Calu3 (cell line): ENCODE measurements around the gene PLEKHJ1. TPM values are rescaled to one million over a fixed set of nuclear protein-coding genes. Genes with fewer than 3 reads are reported as not detected.

ENCODE experiments used
- BruUV-seq: library from RNA; stranded (reverse); fragments of 400-500 nt; replicated peaks from 2 replicates; lab custom pipeline; 2021; lab: Mats Ljungman, UMichigan
- CTCF ChIA-PET: fragments of 300-600 bp; sonication (Branson Sonifier 250); formaldehyde crosslinking; loops from one replicate; lab custom pipeline; 2022; ENCODE audit warnings: antibody characterized with exemption; lab: Charles Lee
- DNase-seq: peaks from one replicate; pipeline ENCODE4 v3.0.0; 2022
- H3K27ac Mint-ChIP-seq: one replicate; pipeline ENCODE4 v1.8.0; 2022; ENCODE audit warnings: mixed read lengths; ENCODE audit not compliant: unreplicated experiment
- H3K27me3 Mint-ChIP-seq: one replicate; pipeline ENCODE4 v1.8.0; 2022; ENCODE audit warnings: mixed read lengths; ENCODE audit not compliant: unreplicated experiment
- H3K36me3 Mint-ChIP-seq: one replicate; pipeline ENCODE4 v1.8.0; 2022; ENCODE audit warnings: mild to moderate bottlenecking, moderate library complexity, mixed read lengths; ENCODE audit not compliant: insufficient read depth, unreplicated experiment
- H3K4me1 Mint-ChIP-seq: one replicate; pipeline ENCODE4 v1.8.0; 2022; ENCODE audit warnings: mild to moderate bottlenecking, low read depth, mixed read lengths; ENCODE audit not compliant: unreplicated experiment
- H3K4me3 Mint-ChIP-seq: one replicate; pipeline ENCODE4 v1.8.0; 2022; ENCODE audit warnings: mild to moderate bottlenecking, low read depth, moderate library complexity, mixed read lengths; ENCODE audit not compliant: unreplicated experiment
- H3K9me3 Mint-ChIP-seq: one replicate; pipeline ENCODE4 v1.8.0; 2022; ENCODE audit warnings: low read depth, mixed read lengths; ENCODE audit not compliant: unreplicated experiment
- intact Hi-C: fragments of 100-400 bp; cut with micrococcal nuclease; formaldehyde crosslinking; loops from one replicate; pipeline ENCODE4 v1.10.0; 2022; ENCODE audit not compliant: unreplicated experiment
- total RNA-seq: library from RNA; stranded (reverse); gene quantifications from 2 replicates; pipeline ENCODE4 v1.2.3, GENCODE V29; 2022
- TF ChIP-seq, protein P1 (sequence below): fragments of 200-600 bp; IDR thresholded peaks from one replicate; pipeline ENCODE4 v1.8.0; 2022; ENCODE audit warnings: antibody characterized with exemption; ENCODE audit not compliant: unreplicated experiment

PLEKHJ1 gene
- total RNA-seq, 1 experiment from 2014 or later = 38.7 TPM

DNA sequence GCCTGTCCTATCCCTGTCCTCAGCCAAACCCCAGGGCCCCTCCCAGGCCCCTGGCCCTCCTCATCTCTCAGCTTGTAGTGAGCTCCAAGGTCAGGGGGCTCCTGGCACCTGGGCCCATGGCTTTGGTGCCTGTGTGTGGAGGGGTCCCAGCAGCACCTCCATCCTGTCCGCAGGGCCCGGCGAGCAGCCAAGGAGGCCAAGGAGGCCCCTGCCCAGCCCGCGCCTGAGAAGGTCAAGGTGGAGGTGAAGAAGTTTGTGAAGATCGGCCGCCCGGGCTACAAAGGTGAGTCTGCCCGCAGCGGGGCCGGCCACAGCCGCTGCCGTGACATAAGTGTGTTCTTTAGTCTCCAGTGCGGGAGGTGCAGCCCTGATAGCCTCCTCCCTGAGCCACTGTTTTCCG lies 9.1 kb upstream of the PLEKHJ1 start:
- no peak overlapping the region for H3K27ac Mint-ChIP-seq
- H3K36me3 Mint-ChIP-seq = peaks cover 25% of the 10 kb centered on the region
- no peaks in the 10 kb centered on the region for H3K9me3 Mint-ChIP-seq
- no peaks in the 10 kb centered on the region for H3K27me3 Mint-ChIP-seq
- peaks cover 15% of the 10 kb centered on the region for H3K4me1 Mint-ChIP-seq
- CTCF ChIA-PET = no interaction called here
- intact Hi-C loops = no loop called here
- TF ChIP-seq, protein P1, sequence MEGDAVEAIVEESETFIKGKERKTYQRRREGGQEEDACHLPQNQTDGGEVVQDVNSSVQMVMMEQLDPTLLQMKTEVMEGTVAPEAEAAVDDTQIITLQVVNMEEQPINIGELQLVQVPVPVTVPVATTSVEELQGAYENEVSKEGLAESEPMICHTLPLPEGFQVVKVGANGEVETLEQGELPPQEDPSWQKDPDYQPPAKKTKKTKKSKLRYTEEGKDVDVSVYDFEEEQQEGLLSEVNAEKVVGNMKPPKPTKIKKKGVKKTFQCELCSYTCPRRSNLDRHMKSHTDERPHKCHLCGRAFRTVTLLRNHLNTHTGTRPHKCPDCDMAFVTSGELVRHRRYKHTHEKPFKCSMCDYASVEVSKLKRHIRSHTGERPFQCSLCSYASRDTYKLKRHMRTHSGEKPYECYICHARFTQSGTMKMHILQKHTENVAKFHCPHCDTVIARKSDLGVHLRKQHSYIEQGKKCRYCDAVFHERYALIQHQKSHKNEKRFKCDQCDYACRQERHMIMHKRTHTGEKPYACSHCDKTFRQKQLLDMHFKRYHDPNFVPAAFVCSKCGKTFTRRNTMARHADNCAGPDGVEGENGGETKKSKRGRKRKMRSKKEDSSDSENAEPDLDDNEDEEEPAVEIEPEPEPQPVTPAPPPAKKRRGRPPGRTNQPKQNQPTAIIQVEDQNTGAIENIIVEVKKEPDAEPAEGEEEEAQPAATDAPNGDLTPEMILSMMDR = no peak
- BruUV-seq = no TSS peak
- DNase-seq = no peak
- no peak overlapping the region for H3K4me3 Mint-ChIP-seq

DNA sequence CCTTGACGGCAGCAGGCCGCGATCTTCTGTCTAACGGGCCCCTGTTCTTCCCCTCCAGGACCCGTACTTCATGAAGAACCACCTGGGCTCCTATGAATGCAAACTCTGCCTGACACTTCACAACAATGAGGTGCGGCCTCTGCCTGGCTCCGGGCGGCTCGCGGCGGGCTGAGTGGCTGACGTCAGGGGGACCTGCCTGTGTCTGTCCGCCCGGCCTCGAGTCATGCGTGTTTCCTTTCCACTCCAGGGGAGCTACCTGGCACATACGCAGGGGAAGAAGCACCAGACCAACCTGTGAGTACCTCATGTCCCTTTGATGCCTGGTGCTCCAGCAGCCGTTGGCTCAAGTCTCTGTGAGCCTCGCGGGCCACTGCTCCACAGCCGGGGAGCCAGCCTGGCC lies 8.4 kb upstream of the PLEKHJ1 start:
- Mint-ChIP-seq H3K9me3 (no peaks in the 10 kb centered on the region), H3K27ac (no peak overlapping the region), H3K4me1 (peaks cover 23% of the 10 kb centered on the region), H3K4me3 (no peak overlapping the region), H3K36me3 (peaks cover 26% of the 10 kb centered on the region), H3K27me3 (no peaks in the 10 kb centered on the region)
- CTCF ChIA-PET = no interaction called here
- no TSS peak for BruUV-seq
- DNase-seq = no peak
- intact Hi-C loops = no loop called here
- TF ChIP-seq, protein P1 = no peak

DNA sequence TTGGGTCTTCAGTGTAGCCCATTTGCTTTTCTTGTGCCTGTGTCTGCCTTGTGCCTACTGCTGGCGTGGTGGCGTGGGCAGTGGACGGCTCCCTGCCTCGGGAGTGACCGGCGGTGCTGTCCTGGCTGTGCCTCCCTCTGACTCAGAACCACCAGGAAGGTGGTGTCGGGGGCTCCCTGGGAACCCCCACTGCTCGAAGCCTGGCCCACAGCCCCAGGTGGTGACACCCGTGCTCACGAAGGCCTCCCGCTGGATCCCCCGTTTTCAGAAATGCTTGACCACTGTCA lies 7.9 kb upstream of the PLEKHJ1 start:
- Mint-ChIP-seq H3K27me3 (no peaks in the 10 kb centered on the region), H3K4me3 (no peak overlapping the region), H3K9me3 (no peaks in the 10 kb centered on the region), H3K4me1 (peaks cover 27% of the 10 kb centered on the region), H3K27ac (no peak overlapping the region), H3K36me3 (peaks cover 25% of the 10 kb centered on the region)
- TF ChIP-seq, protein P1 = no peak
- no peak for DNase-seq
- intact Hi-C loops = no loop called here
- CTCF ChIA-PET = no interaction called here
- BruUV-seq = no TSS peak

DNA sequence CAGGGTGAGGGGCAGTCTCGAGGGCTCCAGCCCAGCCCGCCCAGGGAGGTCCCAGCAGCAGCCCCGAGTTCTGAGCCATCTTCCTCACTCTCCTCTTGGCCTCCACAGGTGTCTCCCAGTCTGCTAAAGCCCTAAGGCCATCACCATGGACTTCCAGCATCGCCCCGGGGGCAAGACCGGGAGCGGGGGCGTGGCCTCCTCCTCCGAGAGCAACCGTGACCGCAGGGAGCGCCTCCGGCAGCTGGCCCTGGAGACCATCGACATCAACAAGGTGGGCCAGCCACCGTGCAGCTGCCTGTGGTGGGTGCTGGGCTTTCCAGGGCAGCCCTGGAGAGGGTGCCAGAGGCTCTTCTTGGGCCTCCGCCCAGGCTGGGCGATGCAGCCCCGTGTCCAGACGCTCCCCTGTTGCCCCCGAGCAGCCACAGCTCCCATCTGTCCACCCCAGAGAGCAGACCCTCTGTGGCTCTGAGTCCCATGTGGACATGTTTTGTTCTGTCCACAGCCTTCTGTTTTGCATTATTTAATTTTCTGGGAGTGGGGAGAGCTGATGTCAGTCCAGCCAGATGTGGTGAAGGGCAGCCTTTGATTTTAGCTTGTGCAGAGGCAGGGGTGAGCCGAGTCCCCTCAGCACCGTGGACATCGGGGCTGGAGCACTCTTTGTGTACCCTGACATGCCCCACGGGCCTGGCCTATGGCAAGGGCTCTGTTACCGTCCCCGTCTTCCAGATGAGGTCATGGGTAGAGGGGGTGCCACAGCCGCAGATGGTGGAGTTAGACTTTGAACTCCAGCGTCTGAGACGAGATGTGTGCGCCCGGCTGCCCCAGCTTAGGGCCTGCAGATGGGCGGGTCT lies 7.4 kb upstream of the PLEKHJ1 start:
- peaks cover 33% of the 10 kb centered on the region for H3K4me1 Mint-ChIP-seq
- intact Hi-C loops = no loop called here

More for the DNA sequence above, 7.4 kb upstream of the PLEKHJ1 start:
- BruUV-seq = no TSS peak
- Mint-ChIP-seq H3K4me3 (no peak overlapping the region), H3K27ac (no peak overlapping the region), H3K27me3 (no peaks in the 10 kb centered on the region), H3K9me3 (no peaks in the 10 kb centered on the region), H3K36me3 (peaks cover 29% of the 10 kb centered on the region)
- TF ChIP-seq, protein P1 = no peak
- no peak for DNase-seq
- CTCF ChIA-PET = no interaction called here
